NOMO-1 treated with dmso at 0.1 percent for 144 hours (cell line): Measurements from ENCODE around the gene ANKIB1.
"Not testable (repeated sequence)": the region's sequence is repeated elsewhere in the genome, so short reads cannot be mapped to it uniquely, and the experiment has no call there.

Experiments
- DNase-seq: peaks from one replicate; lab custom pipeline; 2025; ENCODE audit not compliant: unreplicated experiment; lab: John Stamatoyannopoulos, UW

The ANKIB1 gene

DNA sequence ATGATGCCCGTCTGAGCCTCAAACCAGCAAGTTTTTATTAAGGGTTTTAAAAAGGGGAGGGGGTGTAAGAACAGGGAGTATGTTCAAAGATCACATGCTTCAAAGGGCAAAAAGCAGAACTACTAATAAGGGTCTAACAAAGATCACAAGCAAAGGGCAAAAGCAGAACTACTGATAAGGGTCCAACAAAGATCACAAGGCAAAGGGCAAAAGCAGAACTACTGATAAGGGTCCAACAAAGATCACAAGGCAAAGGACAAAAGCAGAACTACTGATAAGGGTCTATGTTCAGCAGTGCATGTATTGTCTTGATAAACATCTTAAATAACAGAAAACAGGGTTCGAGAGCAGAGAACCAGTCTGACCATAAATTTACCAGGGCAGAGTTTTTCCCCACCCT lies 196.9 kb downstream of the ANKIB1 start:
- DNase-seq = not testable (repeated sequence)

DNA sequence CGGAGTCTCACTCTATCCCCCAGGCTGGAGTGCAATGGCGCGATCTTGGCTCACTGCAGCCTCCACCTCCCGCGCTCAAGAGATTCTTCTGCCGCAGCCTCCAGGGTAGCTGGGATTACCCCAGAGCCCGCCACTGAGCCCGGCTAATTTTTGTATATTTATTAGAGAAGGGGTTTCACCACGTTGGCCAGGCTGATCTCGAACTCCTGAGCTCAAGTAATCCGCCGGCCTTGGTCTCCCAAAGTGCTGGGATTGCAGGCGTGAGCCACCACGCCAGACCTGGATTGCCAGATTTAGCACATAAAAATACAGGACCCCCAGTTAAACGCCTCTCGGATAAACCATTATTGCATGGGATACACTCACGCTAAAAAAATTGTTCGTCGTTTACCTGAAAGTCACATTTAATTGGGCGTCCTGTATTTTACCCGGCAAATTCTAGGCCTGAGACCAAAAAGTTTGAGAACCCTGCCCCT lies 201.1 kb downstream of the ANKIB1 start:
- DNase-seq = no peak

DNA sequence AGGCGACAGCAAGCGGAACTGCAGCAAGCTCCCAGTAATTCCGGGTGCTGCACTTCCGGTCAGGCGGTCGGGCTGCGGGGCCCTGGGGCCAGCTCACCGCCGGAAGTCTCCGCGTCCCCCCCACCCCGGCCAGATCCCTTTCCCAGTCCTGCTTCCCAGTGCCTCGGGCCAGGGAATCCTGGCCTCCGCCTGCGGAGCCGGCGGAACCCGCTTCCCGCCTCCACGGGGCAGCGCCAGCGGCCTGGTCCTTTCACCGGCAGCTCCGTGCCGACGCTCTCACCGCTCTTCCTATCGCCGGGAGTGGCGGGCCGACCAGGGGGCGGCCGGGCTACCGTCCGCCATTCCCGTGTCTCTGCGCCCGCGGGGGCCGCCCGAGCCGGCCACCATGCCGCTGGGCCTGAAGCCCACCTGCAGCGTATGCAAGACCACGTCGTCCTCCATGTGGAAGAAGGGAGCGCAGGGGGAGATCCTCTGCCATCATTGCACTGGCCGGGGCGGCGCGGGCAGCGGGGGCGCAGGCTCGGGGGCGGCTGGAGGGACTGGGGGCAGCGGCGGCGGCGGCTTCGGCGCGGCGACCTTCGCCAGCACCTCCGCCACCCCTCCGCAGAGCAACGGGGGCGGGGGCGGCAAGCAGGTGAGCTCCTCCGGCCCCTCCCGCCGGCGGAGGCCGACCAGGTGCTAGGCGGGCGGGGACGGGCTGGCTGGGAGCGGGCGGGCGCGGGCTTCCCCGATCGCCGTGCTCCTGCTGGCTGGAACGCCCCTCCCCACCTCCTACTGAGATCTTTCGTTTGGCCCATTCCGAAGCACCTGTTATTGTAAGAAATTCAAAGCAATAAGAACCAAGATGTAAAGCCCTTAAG lies 201.8 kb downstream of the ANKIB1 start, which contains the start of gene GATAD1:
Gene GATAD1, plus strand, starts transcription at position 138 of the 860 bp plus-strand sequence. Its CDS starts 248 bp downstream, at position 386.
- peak; percentile 99 for DNase-seq

DNA sequence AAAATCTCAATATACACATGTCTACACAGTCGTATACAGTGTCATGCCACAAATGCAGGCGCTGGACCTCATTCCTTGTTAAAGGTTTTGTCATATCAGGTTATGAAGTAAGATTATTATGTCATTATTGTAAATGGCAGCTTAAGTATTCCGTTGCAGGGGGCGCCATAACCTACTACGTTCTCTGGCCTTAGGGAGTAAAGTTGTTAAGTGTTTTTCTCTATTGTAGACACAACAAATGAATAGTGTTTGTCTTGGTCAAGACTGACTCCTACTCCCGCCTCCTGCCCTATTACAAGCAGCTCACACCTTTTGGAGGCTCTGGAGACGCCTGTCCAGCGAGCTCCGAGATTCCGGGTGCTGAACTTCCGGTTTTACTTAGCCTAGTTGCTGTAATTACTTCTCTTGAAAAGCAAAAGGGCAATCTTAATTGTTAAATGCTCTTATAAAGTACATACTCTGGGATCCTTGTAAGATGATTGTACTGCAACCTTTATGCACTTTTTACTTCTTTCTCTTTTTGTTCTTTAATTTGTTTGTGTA lies 202.5 kb downstream of the ANKIB1 start:
- DNase-seq = peak; percentile 95
